Measurements from ENCODE around the gene PROKR2.

Gene PROKR2

GRCh38 chr20:5316188-5317158 lies at the start of gene PROKR2:
TSS of gene PROKR2 (minus strand) at chr20:5316954. CDS start at chr20:5314369, 2,585 bp downstream.
- DNase-seq (ENCODE audit: low read depth): no peak

GRCh38 chr20:5364997-5365597 lies 48.3 kb upstream of the PROKR2 start:
- DNase-seq (ENCODE audit: low read depth): no peak

- DNase-seq (ENCODE audit: low read depth): no peak
Observed at GRCh38 chr20:5364136-5364821, 47.5 kb upstream of the PROKR2 start.

- DNase-seq (ENCODE audit: low read depth): no peak
Observed at GRCh38 chr20:5362771-5363170, 46.0 kb upstream of the PROKR2 start.

- DNase-seq (ENCODE audit: low read depth): no peak
Observed at GRCh38 chr20:5361176-5361575, 44.4 kb upstream of the PROKR2 start.

- no peak for DNase-seq (ENCODE audit: low read depth)
Observed at GRCh38 chr20:5357946-5358345, 41.2 kb upstream of the PROKR2 start.

- DNase-seq (ENCODE audit: low read depth): no peak
Observed at GRCh38 chr20:5356941-5357340, 40.2 kb upstream of the PROKR2 start.

- no peak for DNase-seq (ENCODE audit: low read depth)
Observed at GRCh38 chr20:5354901-5355300, 38.1 kb upstream of the PROKR2 start.

GRCh38 chr20:5353624-5354496 lies 37.1 kb upstream of the PROKR2 start:
- DNase-seq (ENCODE audit: low read depth): no peak

- no peak for DNase-seq (ENCODE audit: low read depth)
Observed at GRCh38 chr20:5349448-5349847, 32.7 kb upstream of the PROKR2 start.

GRCh38 chr20:5342021-5342420 lies 25.3 kb upstream of the PROKR2 start:
- DNase-seq (ENCODE audit: low read depth): no peak

- no peak for DNase-seq (ENCODE audit: low read depth)
Observed at GRCh38 chr20:5331340-5331739, 14.6 kb upstream of the PROKR2 start.

GRCh38 chr20:5328268-5328667 lies 11.5 kb upstream of the PROKR2 start:
- no peak for DNase-seq (ENCODE audit: low read depth)

GRCh38 chr20:5327356-5327755 lies 10.6 kb upstream of the PROKR2 start:
- DNase-seq (ENCODE audit: low read depth): no peak

- DNase-seq (ENCODE audit: low read depth): no peak
Observed at GRCh38 chr20:5315807-5316187, 957 bp downstream of the PROKR2 start.

GRCh38 chr20:5313916-5314315 lies 2.8 kb downstream of the PROKR2 start:
- no peak for DNase-seq (ENCODE audit: low read depth)

GRCh38 chr20:5312518-5312917 lies 4.2 kb downstream of the PROKR2 start:
- DNase-seq (ENCODE audit: low read depth): no peak

- no peak for DNase-seq (ENCODE audit: low read depth)
Observed at GRCh38 chr20:5309971-5310370, 6.8 kb downstream of the PROKR2 start.

- DNase-seq (ENCODE audit: low read depth): no peak
Observed at GRCh38 chr20:5298811-5299210, 17.9 kb downstream of the PROKR2 start.

- DNase-seq (ENCODE audit: low read depth): no peak
Observed at GRCh38 chr20:5297280-5298004, 19.3 kb downstream of the PROKR2 start.

- DNase-seq (ENCODE audit: low read depth): no peak
Observed at GRCh38 chr20:5290596-5290995, 26.2 kb downstream of the PROKR2 start.
